ENCODE data around the gene STARD3. TPM values are rescaled to one million over a fixed set of nuclear protein-coding genes. Genes with fewer than 3 reads are reported as not detected.

The STARD3 gene
- polyA plus RNA-seq, 2 of the 4 experiments (the other 2 are of a cell fraction) = 54.6 to 56.0 TPM

DNA sequence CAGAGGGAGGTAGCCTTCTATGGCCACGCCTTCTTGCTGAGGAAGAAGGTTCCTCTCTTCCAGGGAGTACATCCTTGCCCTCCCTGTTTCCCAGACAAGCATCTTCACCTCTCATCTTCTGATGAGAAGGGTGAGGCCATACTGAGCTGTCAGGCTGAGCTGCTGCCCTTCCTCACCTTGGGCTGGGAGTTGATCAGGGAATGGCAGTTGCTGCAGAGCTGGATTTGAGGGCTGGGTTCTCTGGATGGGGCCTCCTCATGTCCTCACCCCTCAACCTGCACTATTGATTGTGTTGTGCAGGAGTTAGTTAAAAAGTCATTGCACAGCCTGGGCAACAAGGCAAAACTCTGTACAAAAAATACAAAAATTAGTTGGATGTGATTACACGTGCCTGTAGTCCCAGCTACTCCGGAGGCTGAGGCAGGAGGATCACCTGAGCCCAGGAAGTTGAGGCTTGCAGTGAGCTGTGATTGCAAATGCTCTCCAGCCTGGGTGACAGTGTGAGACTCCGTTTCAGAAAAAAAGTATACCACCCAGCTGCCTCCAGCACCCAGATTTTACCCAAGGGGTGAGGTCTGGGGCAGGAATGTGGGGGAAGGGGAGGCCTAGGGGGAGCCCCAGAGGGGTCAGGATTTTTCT, 65.0 kb downstream of the STARD3 start:
- Histone ChIP-seq H3K4me2 (peak overlapping the region; percentile 81), H3K4me1 (peaks cover 66% of the 10 kb centered on the region)

DNA sequence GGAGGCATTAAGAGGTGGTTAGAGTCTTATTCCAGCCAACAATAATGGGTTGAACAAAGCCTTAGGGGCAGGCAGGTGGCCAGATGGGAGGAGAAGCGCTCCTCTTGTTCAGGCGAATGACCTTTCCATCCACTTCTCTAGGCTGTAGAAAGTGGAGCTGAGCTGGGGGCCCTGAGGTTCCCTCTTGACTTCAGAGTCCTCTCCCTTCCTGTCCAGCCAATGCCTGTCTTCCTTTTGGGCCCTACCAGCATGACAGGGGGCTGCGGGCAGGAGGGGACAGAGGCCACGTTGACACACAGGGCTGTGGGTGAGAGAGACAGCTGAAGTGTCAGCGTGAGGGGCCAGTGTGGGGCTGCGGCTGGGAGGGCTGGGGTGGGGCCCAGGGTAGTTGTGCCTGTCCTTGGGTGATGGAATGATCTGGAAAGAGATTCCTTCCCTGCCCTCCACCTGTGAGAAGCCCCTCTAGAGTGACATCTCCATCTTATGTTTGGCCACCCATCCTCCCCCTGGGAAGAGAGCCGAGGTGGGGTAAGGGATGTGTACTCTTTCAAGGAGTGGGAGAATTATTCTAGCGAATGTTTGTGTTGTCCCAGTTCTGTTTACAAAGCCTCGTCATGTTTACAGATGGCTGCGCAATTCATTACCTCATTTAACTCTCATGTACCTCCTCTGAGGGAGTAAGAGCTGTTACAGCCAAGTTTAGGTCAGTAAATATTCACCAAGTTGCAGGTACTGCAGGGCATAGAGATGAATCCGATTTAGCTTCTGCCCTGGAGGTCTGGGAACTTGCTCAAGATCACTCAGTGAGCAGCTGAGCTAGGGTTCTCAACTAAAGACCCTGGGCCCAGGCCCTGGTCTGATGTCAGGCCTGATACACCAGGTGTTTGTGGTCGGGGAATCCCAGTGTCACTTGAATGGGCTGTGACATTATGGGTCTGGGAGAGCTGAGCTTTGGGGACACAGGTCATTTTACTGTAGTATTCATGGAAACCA, 66.3 kb downstream of the STARD3 start:
- peak; percentile 59 to 94 for DNase-seq (ENCODE audit: low read depth in 1 of 2, low spot score in 1 of 2)
- Histone ChIP-seq H3K9me3 (no peaks in the 10 kb centered on the region), H3K4me2 (peak overlapping the region; percentile 81), H3K4me3 (0 out of 3 replicates have a peak overlapping the region, but pooled peaks have one; percentile 4), H3K27ac (peak overlapping the region; percentile 61 to 67), H3K4me1 (peaks cover 66% of the 10 kb centered on the region)
- FAIRE-seq = no peak
- peak; percentile 52 to 70 for ATAC-seq
- CTCF ChIA-PET = interaction anchor here (0.6 to 50.7 kb wide), 9 partner anchors 11 to 66 kb away, joined by 3 to 1391 read pairs (median 4); partner anchors contain the start of genes MIEN1, PGAP3, PNMT and PPP1R1B
- POLR2A ChIA-PET = interaction anchor here (0.9 to 1.0 kb wide), 2 partner anchors 15 to 27 kb away, joined by 4 read pairs; partner anchors contain the start of genes MIEN1 and PGAP3
- 13% methylated on average over 10 of the region's 12 CpGs for WGBS (ENCODE audit: missing lambda C conversion rate)
- TF ChIP-seq JUN (IDR thresholded peaks at IDR 0.05) (peak; percentile 67 to 93), RARB (CRISPR knock-in tag; IDR thresholded peaks at IDR 0.05) (0 out of 2 replicates have a peak, but pooled peaks have one; percentile 46), MAZ (IDR thresholded peaks at IDR 0.05; ENCODE audit: borderline replicate concordance, low read depth, low read length) (no peak), SMC3 (IDR thresholded peaks at IDR 0.05) (0 out of 3 replicates have a peak, but pooled peaks have one; percentile 7), BHLHE40 (IDR thresholded peaks at IDR 0.05; ENCODE audit: low read depth, low read length) (no peak), GATA3 (IDR thresholded peaks at IDR 0.05; ENCODE audit: borderline replicate concordance) (peak; percentile 91), HOXB13 (CRISPR knock-in tag; IDR thresholded peaks at IDR 0.05; ENCODE audit: low read depth) (peak; percentile 25; the same call in 1 of the 2 replicates), EP300 (IDR thresholded peaks at IDR 0.05) (peak; percentile 29 to 61; a peak in 2 of 5 replicates), JUNB (IDR thresholded peaks at IDR 0.05) (peak; percentile 47), POLR2AphosphoS2 (conservative IDR thresholded peaks at IDR 0.05; ENCODE audit: low read length) (no peak), ZSCAN20 (CRISPR knock-in tag; IDR thresholded peaks at IDR 0.05) (no peak), POLR2A (IDR thresholded peaks at IDR 0.05; ENCODE audit: low read length) (no peak)
- TF ChIP-seq, protein P1, sequence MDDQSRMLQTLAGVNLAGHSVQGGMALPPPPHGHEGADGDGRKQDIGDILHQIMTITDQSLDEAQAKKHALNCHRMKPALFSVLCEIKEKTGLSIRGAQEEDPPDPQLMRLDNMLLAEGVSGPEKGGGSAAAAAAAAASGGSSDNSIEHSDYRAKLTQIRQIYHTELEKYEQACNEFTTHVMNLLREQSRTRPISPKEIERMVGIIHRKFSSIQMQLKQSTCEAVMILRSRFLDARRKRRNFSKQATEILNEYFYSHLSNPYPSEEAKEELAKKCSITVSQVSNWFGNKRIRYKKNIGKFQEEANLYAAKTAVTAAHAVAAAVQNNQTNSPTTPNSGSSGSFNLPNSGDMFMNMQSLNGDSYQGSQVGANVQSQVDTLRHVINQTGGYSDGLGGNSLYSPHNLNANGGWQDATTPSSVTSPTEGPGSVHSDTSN (IDR thresholded peaks at IDR 0.05) = no peak
- TF ChIP-seq, protein P2, sequence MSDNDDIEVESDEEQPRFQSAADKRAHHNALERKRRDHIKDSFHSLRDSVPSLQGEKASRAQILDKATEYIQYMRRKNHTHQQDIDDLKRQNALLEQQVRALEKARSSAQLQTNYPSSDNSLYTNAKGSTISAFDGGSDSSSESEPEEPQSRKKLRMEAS (IDR thresholded peaks at IDR 0.05) = peak; percentile 29; the same call in 1 of the 2 replicates
- TF ChIP-seq, protein P3, sequence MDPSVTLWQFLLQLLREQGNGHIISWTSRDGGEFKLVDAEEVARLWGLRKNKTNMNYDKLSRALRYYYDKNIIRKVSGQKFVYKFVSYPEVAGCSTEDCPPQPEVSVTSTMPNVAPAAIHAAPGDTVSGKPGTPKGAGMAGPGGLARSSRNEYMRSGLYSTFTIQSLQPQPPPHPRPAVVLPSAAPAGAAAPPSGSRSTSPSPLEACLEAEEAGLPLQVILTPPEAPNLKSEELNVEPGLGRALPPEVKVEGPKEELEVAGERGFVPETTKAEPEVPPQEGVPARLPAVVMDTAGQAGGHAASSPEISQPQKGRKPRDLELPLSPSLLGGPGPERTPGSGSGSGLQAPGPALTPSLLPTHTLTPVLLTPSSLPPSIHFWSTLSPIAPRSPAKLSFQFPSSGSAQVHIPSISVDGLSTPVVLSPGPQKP (IDR thresholded peaks at IDR 0.05; ENCODE audit: low read depth, low read length) = no peak

More for the DNA sequence above, 65.0 kb downstream of the STARD3 start:
- H3K4me3 ChIP-seq = no peak overlapping the region
- no peaks in the 10 kb centered on the region for H3K9me3 ChIP-seq
- peak overlapping the region; percentile 21 to 61; a peak in 2 of 6 replicates for H3K27ac ChIP-seq
- no peak; a peak in 1 of 6 replicates for ATAC-seq
- ChIA-PET POLR2A (no interaction called here), CTCF (interaction anchor here (0.6 to 50.7 kb wide), 8 partner anchors 10 to 128 kb away, joined by 3 to 1391 read pairs (median 7); partner anchors contain the start of genes MIEN1, PPP1R1B, STARD3 and TCAP)
- DNase-seq (ENCODE audit: low read depth in 1 of 2, low spot score in 1 of 2) = no peak
- no peak for FAIRE-seq
- TF ChIP-seq, protein P4, sequence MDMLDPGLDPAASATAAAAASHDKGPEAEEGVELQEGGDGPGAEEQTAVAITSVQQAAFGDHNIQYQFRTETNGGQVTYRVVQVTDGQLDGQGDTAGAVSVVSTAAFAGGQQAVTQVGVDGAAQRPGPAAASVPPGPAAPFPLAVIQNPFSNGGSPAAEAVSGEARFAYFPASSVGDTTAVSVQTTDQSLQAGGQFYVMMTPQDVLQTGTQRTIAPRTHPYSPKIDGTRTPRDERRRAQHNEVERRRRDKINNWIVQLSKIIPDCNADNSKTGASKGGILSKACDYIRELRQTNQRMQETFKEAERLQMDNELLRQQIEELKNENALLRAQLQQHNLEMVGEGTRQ (IDR thresholded peaks at IDR 0.05) = no peak
- TF ChIP-seq, protein P1 (IDR thresholded peaks at IDR 0.05) = no peak
- TF ChIP-seq KDM1A (IDR thresholded peaks at IDR 0.05; ENCODE audit: low read depth) (no peak), ZNF302 (CRISPR knock-in tag; IDR thresholded peaks at IDR 0.05) (no peak), ZFP36 (IDR thresholded peaks at IDR 0.05; ENCODE audit: borderline replicate concordance, partially characterized antibody) (no peak), POLR2A (IDR thresholded peaks at IDR 0.05; ENCODE audit: low read length) (no peak), FOXS1 (CRISPR knock-in tag; IDR thresholded peaks at IDR 0.05) (no peak), EHF (CRISPR knock-in tag; IDR thresholded peaks at IDR 0.05) (no peak), PHF8 (IDR thresholded peaks at IDR 0.05; ENCODE audit: borderline replicate concordance, low read depth) (no peak), HDAC2 (IDR thresholded peaks at IDR 0.05) (no peak), NPAS2 (CRISPR knock-in tag; IDR thresholded peaks at IDR 0.05; ENCODE audit: borderline replicate concordance) (no peak)
- TF ChIP-seq, protein P5, sequence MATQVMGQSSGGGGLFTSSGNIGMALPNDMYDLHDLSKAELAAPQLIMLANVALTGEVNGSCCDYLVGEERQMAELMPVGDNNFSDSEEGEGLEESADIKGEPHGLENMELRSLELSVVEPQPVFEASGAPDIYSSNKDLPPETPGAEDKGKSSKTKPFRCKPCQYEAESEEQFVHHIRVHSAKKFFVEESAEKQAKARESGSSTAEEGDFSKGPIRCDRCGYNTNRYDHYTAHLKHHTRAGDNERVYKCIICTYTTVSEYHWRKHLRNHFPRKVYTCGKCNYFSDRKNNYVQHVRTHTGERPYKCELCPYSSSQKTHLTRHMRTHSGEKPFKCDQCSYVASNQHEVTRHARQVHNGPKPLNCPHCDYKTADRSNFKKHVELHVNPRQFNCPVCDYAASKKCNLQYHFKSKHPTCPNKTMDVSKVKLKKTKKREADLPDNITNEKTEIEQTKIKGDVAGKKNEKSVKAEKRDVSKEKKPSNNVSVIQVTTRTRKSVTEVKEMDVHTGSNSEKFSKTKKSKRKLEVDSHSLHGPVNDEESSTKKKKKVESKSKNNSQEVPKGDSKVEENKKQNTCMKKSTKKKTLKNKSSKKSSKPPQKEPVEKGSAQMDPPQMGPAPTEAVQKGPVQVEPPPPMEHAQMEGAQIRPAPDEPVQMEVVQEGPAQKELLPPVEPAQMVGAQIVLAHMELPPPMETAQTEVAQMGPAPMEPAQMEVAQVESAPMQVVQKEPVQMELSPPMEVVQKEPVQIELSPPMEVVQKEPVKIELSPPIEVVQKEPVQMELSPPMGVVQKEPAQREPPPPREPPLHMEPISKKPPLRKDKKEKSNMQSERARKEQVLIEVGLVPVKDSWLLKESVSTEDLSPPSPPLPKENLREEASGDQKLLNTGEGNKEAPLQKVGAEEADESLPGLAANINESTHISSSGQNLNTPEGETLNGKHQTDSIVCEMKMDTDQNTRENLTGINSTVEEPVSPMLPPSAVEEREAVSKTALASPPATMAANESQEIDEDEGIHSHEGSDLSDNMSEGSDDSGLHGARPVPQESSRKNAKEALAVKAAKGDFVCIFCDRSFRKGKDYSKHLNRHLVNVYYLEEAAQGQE (IDR thresholded peaks at IDR 0.05) = no peak
- WGBS (ENCODE audit: missing lambda C conversion rate) = 77% methylated on average over 4 of the region's 4 CpGs
